ENCODE measurements around the gene WFDC9.
"Not testable (repeated sequence)": the region's sequence is repeated elsewhere in the genome, so short reads cannot be mapped to it uniquely, and the experiment has no call there.

WFDC9 gene

GRCh38 chr20:45646875-45647274 is 15.8 kb upstream of the WFDC9 start:
- TF ChIP-seq, protein P1, sequence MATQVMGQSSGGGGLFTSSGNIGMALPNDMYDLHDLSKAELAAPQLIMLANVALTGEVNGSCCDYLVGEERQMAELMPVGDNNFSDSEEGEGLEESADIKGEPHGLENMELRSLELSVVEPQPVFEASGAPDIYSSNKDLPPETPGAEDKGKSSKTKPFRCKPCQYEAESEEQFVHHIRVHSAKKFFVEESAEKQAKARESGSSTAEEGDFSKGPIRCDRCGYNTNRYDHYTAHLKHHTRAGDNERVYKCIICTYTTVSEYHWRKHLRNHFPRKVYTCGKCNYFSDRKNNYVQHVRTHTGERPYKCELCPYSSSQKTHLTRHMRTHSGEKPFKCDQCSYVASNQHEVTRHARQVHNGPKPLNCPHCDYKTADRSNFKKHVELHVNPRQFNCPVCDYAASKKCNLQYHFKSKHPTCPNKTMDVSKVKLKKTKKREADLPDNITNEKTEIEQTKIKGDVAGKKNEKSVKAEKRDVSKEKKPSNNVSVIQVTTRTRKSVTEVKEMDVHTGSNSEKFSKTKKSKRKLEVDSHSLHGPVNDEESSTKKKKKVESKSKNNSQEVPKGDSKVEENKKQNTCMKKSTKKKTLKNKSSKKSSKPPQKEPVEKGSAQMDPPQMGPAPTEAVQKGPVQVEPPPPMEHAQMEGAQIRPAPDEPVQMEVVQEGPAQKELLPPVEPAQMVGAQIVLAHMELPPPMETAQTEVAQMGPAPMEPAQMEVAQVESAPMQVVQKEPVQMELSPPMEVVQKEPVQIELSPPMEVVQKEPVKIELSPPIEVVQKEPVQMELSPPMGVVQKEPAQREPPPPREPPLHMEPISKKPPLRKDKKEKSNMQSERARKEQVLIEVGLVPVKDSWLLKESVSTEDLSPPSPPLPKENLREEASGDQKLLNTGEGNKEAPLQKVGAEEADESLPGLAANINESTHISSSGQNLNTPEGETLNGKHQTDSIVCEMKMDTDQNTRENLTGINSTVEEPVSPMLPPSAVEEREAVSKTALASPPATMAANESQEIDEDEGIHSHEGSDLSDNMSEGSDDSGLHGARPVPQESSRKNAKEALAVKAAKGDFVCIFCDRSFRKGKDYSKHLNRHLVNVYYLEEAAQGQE (IDR thresholded peaks at IDR 0.05; ENCODE audit: insufficient replicate concordance, low read depth) = no peak
- TF ChIP-seq CTCF (IDR thresholded peaks at IDR 0.05; ENCODE audit: insufficient read depth, low read length) = no peak
- TF ChIP-seq GABPA (IDR thresholded peaks at IDR 0.05; ENCODE audit: low read depth) = no peak
- no peak for TF ChIP-seq POLR2AphosphoS5 (IDR thresholded peaks at IDR 0.05; ENCODE audit: low read depth)
- no peak for TF ChIP-seq SPI1 (IDR thresholded peaks at IDR 0.05; ENCODE audit: borderline replicate concordance, low read depth)
- DNase-seq (ENCODE audit: low read depth in 1 of 2, low spot score in 1 of 2) = no peak
- no peaks in the 10 kb centered on the region for H3K27me3 ChIP-seq (ENCODE audit: insufficient read depth, poor library complexity, severe bottlenecking)
- no peak overlapping the region for H3K27ac ChIP-seq (replicated peaks)
- no peak overlapping the region for H3K4me3 ChIP-seq (replicated peaks; ENCODE audit: insufficient read depth, low read length)

GRCh38 chr20:45645869-45646268 is 14.8 kb upstream of the WFDC9 start:
- not testable (repeated sequence) for H3K27ac ChIP-seq (replicated peaks); H3K27me3 ChIP-seq (ENCODE audit: insufficient read depth, poor library complexity, severe bottlenecking); DNase-seq (ENCODE audit: low read depth in 1 of 2, low spot score in 1 of 2); H3K4me3 ChIP-seq (replicated peaks; ENCODE audit: insufficient read depth, low read length)

DNA sequence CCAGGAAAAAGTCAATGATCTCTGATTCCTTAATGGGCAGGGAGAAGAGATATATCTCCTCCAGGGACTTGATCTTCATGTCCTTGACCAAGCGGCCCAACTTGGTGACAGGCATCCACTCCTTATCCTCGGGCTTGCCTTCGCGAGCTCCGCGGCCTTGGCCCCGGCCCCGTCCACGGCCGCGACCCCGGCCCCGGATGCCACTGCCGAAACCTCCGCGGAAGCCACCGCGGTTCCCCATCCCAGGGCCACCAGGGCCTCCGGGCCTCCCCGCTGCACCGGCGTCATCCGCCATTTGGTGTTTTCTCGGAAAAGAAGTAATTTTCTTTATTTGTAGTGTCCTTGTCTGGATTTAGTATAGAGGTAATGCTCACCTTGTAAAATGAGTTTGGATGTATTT is 10.0 kb upstream of the WFDC9 start:
- H3K27me3 ChIP-seq (ENCODE audit: insufficient read depth, poor library complexity, severe bottlenecking); H3K4me3 ChIP-seq (replicated peaks; ENCODE audit: insufficient read depth, low read length); DNase-seq (ENCODE audit: low read depth in 1 of 2, low spot score in 1 of 2); H3K27ac ChIP-seq (replicated peaks): not testable (repeated sequence)

DNA sequence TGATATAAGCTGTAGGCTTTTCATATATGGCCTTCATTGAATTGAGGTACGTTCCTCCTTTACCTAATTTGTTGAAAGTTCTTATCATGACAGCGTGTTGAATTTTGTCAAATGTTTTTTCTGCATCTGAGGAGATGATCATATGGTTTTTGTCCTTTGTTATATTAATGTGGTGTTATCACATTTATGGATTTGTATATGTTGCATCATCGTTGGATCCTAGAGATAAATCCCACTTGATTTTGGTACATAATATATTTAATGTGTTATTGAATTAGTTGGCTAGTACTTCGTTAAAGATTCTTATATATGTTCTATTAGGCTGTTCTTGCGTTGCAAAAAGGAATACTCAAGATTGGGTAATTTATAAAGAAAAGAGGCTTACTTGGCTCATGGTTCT is 8.6 kb upstream of the WFDC9 start:
- Histone ChIP-seq H3K4me3 (replicated peaks; ENCODE audit: insufficient read depth, low read length) (no peak overlapping the region), H3K27me3 (ENCODE audit: insufficient read depth, poor library complexity, severe bottlenecking) (peaks cover 3% of the 10 kb centered on the region), H3K27ac (replicated peaks) (no peak overlapping the region)
- TF ChIP-seq SPI1 (IDR thresholded peaks at IDR 0.05; ENCODE audit: borderline replicate concordance, low read depth) = no peak
- no peak for TF ChIP-seq CTCF (IDR thresholded peaks at IDR 0.05; ENCODE audit: insufficient read depth, low read length)
- TF ChIP-seq POLR2AphosphoS5 (IDR thresholded peaks at IDR 0.05; ENCODE audit: low read depth) = no peak
- TF ChIP-seq, protein P1 (IDR thresholded peaks at IDR 0.05; ENCODE audit: insufficient replicate concordance, low read depth) = no peak
- TF ChIP-seq GABPA (IDR thresholded peaks at IDR 0.05; ENCODE audit: low read depth) = no peak
- no peak for DNase-seq (ENCODE audit: low read depth in 1 of 2, low spot score in 1 of 2)

DNA sequence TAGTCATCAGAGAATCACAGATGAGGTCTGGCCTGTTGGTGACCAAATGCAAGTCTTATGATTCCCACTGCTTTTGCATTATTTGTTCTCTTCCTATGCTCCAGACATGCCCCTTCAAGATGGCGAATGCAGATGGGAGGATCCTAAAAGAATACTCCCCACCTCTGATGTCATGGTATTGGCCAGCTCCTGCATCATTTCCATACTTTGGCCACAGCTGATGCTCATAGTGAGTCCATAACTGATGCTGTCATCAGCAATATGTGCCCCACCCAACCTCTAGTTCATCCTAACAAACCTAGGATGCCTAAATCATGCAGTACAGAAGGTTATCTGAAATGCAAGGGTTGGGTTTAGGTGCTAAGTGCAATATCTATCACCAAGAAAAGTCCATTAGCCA is 5.4 kb upstream of the WFDC9 start:
- Histone ChIP-seq H3K4me3 (replicated peaks; ENCODE audit: insufficient read depth, low read length) (no peak overlapping the region), H3K27me3 (ENCODE audit: insufficient read depth, poor library complexity, severe bottlenecking) (peaks cover 3% of the 10 kb centered on the region), H3K27ac (replicated peaks) (no peak overlapping the region)
- TF ChIP-seq, protein P1 (IDR thresholded peaks at IDR 0.05; ENCODE audit: insufficient replicate concordance, low read depth) = no peak
- TF ChIP-seq POLR2AphosphoS5 (IDR thresholded peaks at IDR 0.05; ENCODE audit: low read depth) = no peak
- TF ChIP-seq SPI1 (IDR thresholded peaks at IDR 0.05; ENCODE audit: borderline replicate concordance, low read depth) = no peak
- no peak for TF ChIP-seq GABPA (IDR thresholded peaks at IDR 0.05; ENCODE audit: low read depth)
- TF ChIP-seq CTCF (IDR thresholded peaks at IDR 0.05; ENCODE audit: insufficient read depth, low read length) = no peak
- no peak for DNase-seq (ENCODE audit: low read depth in 1 of 2, low spot score in 1 of 2)
